ENCODE measurements around the gene CYTH3. TPM values are rescaled to one million over a fixed set of nuclear protein-coding genes. Genes with fewer than 3 reads are reported as not detected.

Gene CYTH3
- total and polyA plus RNA-seq, 2 of the 8 experiments (the other 6 are each of a cell fraction or from before 2014, with no cell fraction given): 10.3 to 11.9 TPM

- TF ChIP-seq RAD21 (IDR thresholded peaks at IDR 0.05 in 1 of 2, conservative IDR thresholded peaks at IDR 0.05 in 1 of 2; ENCODE audit: low read depth in 2 of 2, low read length in 2 of 2) (no peak), CHD7 (IDR thresholded peaks at IDR 0.05; ENCODE audit: insufficient replicate concordance, low read length) (no peak), CHD1 (IDR thresholded peaks at IDR 0.05; ENCODE audit: low read depth, low read length) (no peak)
Measured at GRCh38 chr7:6202117-6202516, 70.3 kb downstream of the CYTH3 start (continued).

All from H1 (cell line).